ENCODE measurements around the gene BTRC.
"Not testable (repeated sequence)": the region's sequence is repeated elsewhere in the genome, so short reads cannot be mapped to it uniquely, and the experiment has no call there.

DNA sequence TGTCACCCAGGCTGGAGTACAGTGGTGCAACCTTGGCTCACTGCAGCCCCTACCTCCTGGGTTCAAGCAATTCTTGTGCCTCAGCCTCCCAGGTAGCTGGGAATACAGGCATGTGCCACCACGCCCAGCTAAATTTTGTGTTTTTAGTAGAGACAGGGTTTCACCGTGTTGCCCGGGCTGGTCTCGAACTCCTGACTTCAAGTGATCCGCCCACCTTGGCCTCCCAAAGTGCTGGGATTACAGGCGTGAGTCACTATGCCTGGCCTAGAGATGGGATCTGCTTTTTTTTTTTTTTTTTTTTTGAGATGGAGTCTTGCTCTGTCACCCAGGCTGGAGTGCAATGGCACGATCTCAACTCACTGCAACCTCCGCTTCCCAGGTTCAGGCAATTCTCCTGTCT, 6.1 kb downstream of the BTRC start:
- TF ChIP-seq CTCF, POLR2A (IDR thresholded peaks at IDR 0.05): not testable (repeated sequence)

Data from Peyer's patch (tissue), 4 donors.